Suprapubic skin (tissue), 3 donors: ENCODE measurements around the gene MT1A.

Experiments used
- CTCF ChIP-seq, 2 donors: fragments of 200-600 bp in 1 of 2; fragments of 450-650 bp in 1 of 2; sonication (generic) in 1 of 2; IDR thresholded peaks; one replicate each; pipeline ENCODE4 v1.5.1; 2016 to 2019; ENCODE audit warnings: antibody characterized with exemption in 2 of 2, mild to moderate bottlenecking in 1 of 2, moderate library complexity in 1 of 2
- EP300 ChIP-seq: sonication (generic); formaldehyde crosslinking; IDR thresholded peaks from one replicate; pipeline ENCODE4 v1.6.1; 2017; ENCODE audit warnings: antibody characterized with exemption

- TF ChIP-seq CTCF (IDR thresholded peaks at IDR 0.05) (no peak), EP300 (no peak)
Observed at GRCh38 chr16:56649820-56650219, 11.4 kb downstream of the MT1A start.
